K562 (cell line): ENCODE data around the gene RHOBTB3. TPM values are rescaled to one million over a fixed set of nuclear protein-coding genes. Genes with fewer than 3 reads are reported as not detected.
"Not testable (repeated sequence)": the region's sequence is repeated elsewhere in the genome, so short reads cannot be mapped to it uniquely, and the experiment has no call there.

Experiments
- CAMTA2 ChIP-seq: fragments of 250-450 bp; sonication (Bioruptor Pico); conservative IDR thresholded peaks from 2 replicates; pipeline ENCODE4 v1.5.1; 2022
- CREB3 ChIP-seq: fragments of 450-650 bp; conservative IDR thresholded peaks from 2 replicates; pipeline ENCODE4 v1.6.1; 2016; ENCODE audit warnings: missing genetic modification characterization, low read depth, mild to moderate bottlenecking, missing compliant biosample characterization, moderate library complexity
- FOXJ2 ChIP-seq: fragments of 200-800 bp; sonication (Bioruptor generic); IDR thresholded peaks from 2 replicates; pipeline ENCODE4 v1.6.1; 2016; ENCODE audit warnings: missing genetic modification characterization, missing compliant biosample characterization
- HDAC8 ChIP-seq: fragments of 450-650 bp; IDR thresholded peaks from 2 replicates; pipeline ENCODE4 v1.6.1; 2016; ENCODE audit warnings: mild to moderate bottlenecking, missing genetic modification characterization, moderate library complexity, missing compliant biosample characterization
- HINFP ChIP-seq: fragments of 450-650 bp; conservative IDR thresholded peaks from 2 replicates; pipeline ENCODE4 v1.6.1; 2016; ENCODE audit warnings: missing genetic modification characterization, low read depth, mild to moderate bottlenecking, control low read depth, missing compliant biosample characterization
- KLF1 ChIP-seq: fragments of 450-650 bp; IDR thresholded peaks from 2 replicates; pipeline ENCODE4 v1.6.1; 2016; ENCODE audit warnings: missing genetic modification characterization, missing compliant biosample characterization
- NR2C1 ChIP-seq, 2 experiments: fragments of 450-650 bp; IDR thresholded peaks; 2 replicates each; pipeline ENCODE4 v1.6.1; 2017; ENCODE audit warnings: mild to moderate bottlenecking in 2 of 2, antibody characterized with exemption in 1 of 2, inconsistent platforms in 1 of 2, missing compliant biosample characterization in 1 of 2, missing genetic modification characterization in 1 of 2
- PYGO2 ChIP-seq: fragments of 450-650 bp; IDR thresholded peaks from 2 replicates; pipeline ENCODE4 v1.6.1; 2016; ENCODE audit warnings: mild to moderate bottlenecking, missing genetic modification characterization, moderate library complexity, missing compliant biosample characterization
- ZKSCAN8 ChIP-seq: fragments of 200-800 bp; sonication (Bioruptor generic); IDR thresholded peaks from 2 replicates; pipeline ENCODE4 v1.6.1; 2016; ENCODE audit warnings: missing genetic modification characterization, missing compliant biosample characterization
- ZNF212 ChIP-seq: fragments of 450-650 bp; formaldehyde crosslinking; IDR thresholded peaks from 2 replicates; pipeline ENCODE4 v1.4.0; 2020; ENCODE audit warnings: mild to moderate bottlenecking
- ZNF445 ChIP-seq: fragments of 250-450 bp; sonication (Bioruptor Pico); IDR thresholded peaks from 2 replicates; pipeline ENCODE4 v1.4.0; 2020; ENCODE audit warnings: low read depth, mild to moderate bottlenecking, moderate library complexity
- ZNF507 ChIP-seq: conservative IDR thresholded peaks from 2 replicates; pipeline ENCODE4 v1.6.1; 2017; ENCODE audit warnings: missing genetic modification characterization, missing compliant biosample characterization
- ZNF561 ChIP-seq: fragments of 450-650 bp; formaldehyde crosslinking; conservative IDR thresholded peaks from 2 replicates; pipeline ENCODE4 v1.4.0; 2020; ENCODE audit warnings: mild to moderate bottlenecking, moderate library complexity
- ZNF644 ChIP-seq: fragments of 200-800 bp; sonication (Bioruptor generic); IDR thresholded peaks from 2 replicates; pipeline ENCODE4 v1.6.1; 2016; ENCODE audit warnings: low read depth, missing genetic modification characterization, missing compliant biosample characterization
- ZNF766 ChIP-seq: fragments of 200-800 bp; sonication (Bioruptor generic); conservative IDR thresholded peaks from 2 replicates; pipeline ENCODE4 v1.6.1; 2016; ENCODE audit warnings: missing genetic modification characterization, missing compliant biosample characterization
- polyA plus RNA-seq, 8 experiments: library from polyadenylated mRNA; depleted of rRNA in 4 of 8; stranded (reverse) in 5 of 8; unstranded in 3 of 8; fragments of >200 nt; fragmentation: Nextera tagmentation in 2 of 8; fragmentation: Illumina TruSeq in 1 of 8; extraction: Ambion mirVana in 2 of 8; extraction: Trizol in 1 of 8; gene quantifications; 2 replicates each; pipeline versions ENCODE4 v1.2.1 to v1.2.3, GENCODE V29; 2011 to 2014; ENCODE audit warnings: inconsistent platforms in 1 of 8, missing spikeins in 1 of 8
- total RNA-seq, 7 experiments: library from RNA; depleted of rRNA in 6 of 7; stranded (reverse); fragments of >200 nt in 6 of 7; fragmentation: Illumina TruSeq in 2 of 7; extraction: Trizol in 2 of 7; gene quantifications; 2 replicates each; pipeline versions ENCODE4 v1.2.1 to v1.2.3, GENCODE V29; 2011 to 2021; ENCODE audit warnings: low replicate concordance in 1 of 7
- TF ChIP-seq, protein P1 (sequence below): fragments of 250-450 bp; sonication (Bioruptor Pico); IDR thresholded peaks from 2 replicates; pipeline ENCODE4 v1.4.0; 2020; ENCODE audit warnings: mild to moderate bottlenecking, moderate library complexity
- TF ChIP-seq, protein P2 (sequence below): fragments of 250-450 bp; sonication (Bioruptor Pico); IDR thresholded peaks from 2 replicates; pipeline ENCODE4 v1.4.0; 2020; ENCODE audit warnings: mild to moderate bottlenecking, moderate library complexity

Gene RHOBTB3
- total and polyA plus RNA-seq, 9 of the 15 experiments (the other 6 are each of a cell fraction or from before 2014, with no cell fraction given): 39.7 to 143 (median 115) TPM

DNA sequence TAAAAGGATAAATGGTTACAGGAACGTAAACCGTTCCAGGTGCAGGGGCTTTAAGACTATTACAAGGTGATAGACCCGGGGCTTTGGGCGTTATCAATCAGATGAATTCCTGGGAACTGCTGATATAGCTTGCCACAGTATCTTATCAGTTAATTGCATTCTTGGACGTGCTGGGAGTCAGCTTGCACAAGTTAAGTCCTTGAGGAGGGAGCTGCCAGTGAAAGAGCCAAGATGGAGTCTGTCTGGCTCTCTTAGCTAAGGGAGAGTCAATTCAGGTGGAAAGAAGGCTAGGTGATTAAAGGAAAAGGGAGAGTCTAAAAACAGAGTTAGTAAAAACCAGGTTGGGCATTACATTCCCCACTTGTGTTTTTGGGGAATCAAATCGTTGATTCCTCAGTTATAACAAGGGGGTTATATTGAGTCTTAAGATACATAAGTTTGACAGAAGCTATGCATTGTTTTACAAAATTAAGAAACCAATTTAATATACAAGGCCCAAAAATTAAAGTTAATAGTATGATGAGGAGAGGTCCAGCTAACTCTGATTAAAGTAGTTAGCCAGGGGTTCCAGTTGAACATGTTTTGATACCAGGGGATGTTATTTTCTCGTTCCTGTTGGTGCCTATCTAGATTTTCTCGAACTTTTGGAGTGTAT lies 23.5 kb upstream of the RHOBTB3 start (continued):
- TF ChIP-seq, protein P1, sequence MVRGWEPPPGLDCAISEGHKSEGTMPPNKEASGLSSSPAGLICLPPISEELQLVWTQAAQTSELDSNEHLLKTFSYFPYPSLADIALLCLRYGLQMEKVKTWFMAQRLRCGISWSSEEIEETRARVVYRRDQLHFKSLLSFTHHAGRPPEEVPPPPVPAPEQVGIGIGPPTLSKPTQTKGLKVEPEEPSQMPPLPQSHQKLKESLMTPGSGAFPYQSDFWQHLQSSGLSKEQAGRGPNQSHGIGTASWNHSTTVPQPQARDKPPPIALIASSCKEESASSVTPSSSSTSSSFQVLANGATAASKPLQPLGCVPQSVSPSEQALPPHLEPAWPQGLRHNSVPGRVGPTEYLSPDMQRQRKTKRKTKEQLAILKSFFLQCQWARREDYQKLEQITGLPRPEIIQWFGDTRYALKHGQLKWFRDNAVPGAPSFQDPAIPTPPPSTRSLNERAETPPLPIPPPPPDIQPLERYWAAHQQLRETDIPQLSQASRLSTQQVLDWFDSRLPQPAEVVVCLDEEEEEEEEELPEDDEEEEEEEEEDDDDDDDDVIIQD (CRISPR knock-in tag): peak; percentile 91; the same call in 1 of the 2 replicates
- TF ChIP-seq ZNF644 (tag) (peak; percentile 97), ZNF561 (CRISPR knock-in tag) (peak; percentile 72; the same call in 1 of the 2 replicates), ZNF766 (CRISPR knock-in tag) (peak; percentile 97), ZNF445 (CRISPR knock-in tag) (peak; percentile 93), ZNF507 (tag) (peak; percentile 42; the same call in 1 of the 2 replicates), HDAC8 (tag) (peak; percentile 95), HINFP (tag) (peak; percentile 91), KLF1 (tag) (peak; percentile 71), NR2C1 (tag; IDR thresholded peaks at IDR 0.05) (peak; percentile 94), CAMTA2 (CRISPR knock-in tag) (peak; percentile 87; the same call in 1 of the 2 replicates), ZKSCAN8 (CRISPR knock-in tag) (peak; percentile 89), PYGO2 (tag) (peak; percentile 95), FOXJ2 (tag) (0 out of 2 replicates have a peak, but pooled peaks have one; percentile 50), ZNF212 (CRISPR knock-in tag) (peak; percentile 82; the same call in 1 of the 2 replicates), CREB3 (tag) (peak; percentile 99)
- TF ChIP-seq, protein P2, sequence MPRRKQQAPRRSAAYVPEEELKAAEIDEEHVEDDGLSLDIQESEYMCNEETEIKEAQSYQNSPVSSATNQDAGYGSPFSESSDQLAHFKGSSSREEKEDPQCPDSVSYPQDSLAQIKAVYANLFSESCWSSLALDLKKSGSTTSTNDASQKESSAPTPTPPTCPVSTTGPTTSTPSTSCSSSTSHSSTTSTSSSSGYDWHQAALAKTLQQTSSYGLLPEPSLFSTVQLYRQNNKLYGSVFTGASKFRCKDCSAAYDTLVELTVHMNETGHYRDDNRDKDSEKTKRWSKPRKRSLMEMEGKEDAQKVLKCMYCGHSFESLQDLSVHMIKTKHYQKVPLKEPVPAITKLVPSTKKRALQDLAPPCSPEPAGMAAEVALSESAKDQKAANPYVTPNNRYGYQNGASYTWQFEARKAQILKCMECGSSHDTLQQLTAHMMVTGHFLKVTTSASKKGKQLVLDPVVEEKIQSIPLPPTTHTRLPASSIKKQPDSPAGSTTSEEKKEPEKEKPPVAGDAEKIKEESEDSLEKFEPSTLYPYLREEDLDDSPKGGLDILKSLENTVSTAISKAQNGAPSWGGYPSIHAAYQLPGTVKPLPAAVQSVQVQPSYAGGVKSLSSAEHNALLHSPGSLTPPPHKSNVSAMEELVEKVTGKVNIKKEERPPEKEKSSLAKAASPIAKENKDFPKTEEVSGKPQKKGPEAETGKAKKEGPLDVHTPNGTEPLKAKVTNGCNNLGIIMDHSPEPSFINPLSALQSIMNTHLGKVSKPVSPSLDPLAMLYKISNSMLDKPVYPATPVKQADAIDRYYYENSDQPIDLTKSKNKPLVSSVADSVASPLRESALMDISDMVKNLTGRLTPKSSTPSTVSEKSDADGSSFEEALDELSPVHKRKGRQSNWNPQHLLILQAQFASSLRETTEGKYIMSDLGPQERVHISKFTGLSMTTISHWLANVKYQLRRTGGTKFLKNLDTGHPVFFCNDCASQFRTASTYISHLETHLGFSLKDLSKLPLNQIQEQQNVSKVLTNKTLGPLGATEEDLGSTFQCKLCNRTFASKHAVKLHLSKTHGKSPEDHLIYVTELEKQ (CRISPR knock-in tag): peak; percentile 92
- TF ChIP-seq NR2C1 (IDR thresholded peaks at IDR 0.05): not testable (repeated sequence)
